Spleen (tissue), 7 donors: Measurements from ENCODE around the gene FHIT.

Experiments used
- CTCF ChIP-seq, 11 experiments: fragments of 200-600 bp in 7 of 11; fragments of 450-650 bp in 4 of 11; sonication (generic) in 4 of 11; IDR thresholded peaks in 8 of 11; conservative IDR thresholded peaks in 3 of 11; 1 replicate in 7 of 11; 2 replicates in 4 of 11; pipeline versions ENCODE4 v1.4.0 to v1.8.0; 2016 to 2021; ENCODE audit warnings: antibody characterized with exemption in 11 of 11, inconsistent platforms in 4 of 11, mild to moderate bottlenecking in 1 of 11
- POLR2A ChIP-seq, 3 donors: fragments of 450-650 bp; IDR thresholded peaks; one replicate each; pipeline ENCODE4 v1.5.1; 2017; ENCODE audit warnings: antibody characterized with exemption in 3 of 3, mild to moderate bottlenecking in 1 of 3
- donor health status: DM: no; HTN: no; CAD: no; lungs with moderate emphysema.
- donor health status: DM: no; HTN: no; CAD: no.
- donor health status: DM: no; HTN: no; CAD: no.

- TF ChIP-seq POLR2A (IDR thresholded peaks at IDR 0.05): no peak
- TF ChIP-seq CTCF (IDR thresholded peaks at IDR 0.05 in 8 of 11, conservative IDR thresholded peaks at IDR 0.05 in 3 of 11): no peak
Measured at GRCh38 chr3:60023189-60023588, 1228.1 kb downstream of the FHIT start.
